NCI-H2227 treated with DMSO at 0.1 percent for 48 hours (cell line): ENCODE results near the gene GINS1.

Source experiments
- DNase-seq: peaks from one replicate; lab custom pipeline; 2025; lab: John Stamatoyannopoulos, UW

Gene GINS1

GRCh38 chr20:25494506-25495188 is 87.2 kb downstream of the GINS1 start:
- DNase-seq: no peak

GRCh38 chr20:25495189-25495824 is 87.8 kb downstream of the GINS1 start:
- DNase-seq: no peak

- DNase-seq: no peak
Measured at GRCh38 chr20:25496165-25496967, 88.9 kb downstream of the GINS1 start.

- no peak for DNase-seq
Measured at GRCh38 chr20:25496968-25497401, 89.5 kb downstream of the GINS1 start.

GRCh38 chr20:25497586-25498279 is 90.3 kb downstream of the GINS1 start:
- DNase-seq: no peak
